Suppressor macrophage treated with lipopolysaccharide for 1 hour (primary cell): ENCODE measurements around the gene GRB2.
A peak's percentile ranks its signal among the peaks of the same experiment; 100 is the strongest.
"Not testable (repeated sequence)": the region's sequence is repeated elsewhere in the genome, so short reads cannot be mapped to it uniquely, and the experiment has no call there.

Experiments used
- DNase-seq, 3 donors: peaks; one replicate each; pipeline ENCODE4 v3.0.0-alpha.2; 2020 to 2022

The GRB2 gene

DNA sequence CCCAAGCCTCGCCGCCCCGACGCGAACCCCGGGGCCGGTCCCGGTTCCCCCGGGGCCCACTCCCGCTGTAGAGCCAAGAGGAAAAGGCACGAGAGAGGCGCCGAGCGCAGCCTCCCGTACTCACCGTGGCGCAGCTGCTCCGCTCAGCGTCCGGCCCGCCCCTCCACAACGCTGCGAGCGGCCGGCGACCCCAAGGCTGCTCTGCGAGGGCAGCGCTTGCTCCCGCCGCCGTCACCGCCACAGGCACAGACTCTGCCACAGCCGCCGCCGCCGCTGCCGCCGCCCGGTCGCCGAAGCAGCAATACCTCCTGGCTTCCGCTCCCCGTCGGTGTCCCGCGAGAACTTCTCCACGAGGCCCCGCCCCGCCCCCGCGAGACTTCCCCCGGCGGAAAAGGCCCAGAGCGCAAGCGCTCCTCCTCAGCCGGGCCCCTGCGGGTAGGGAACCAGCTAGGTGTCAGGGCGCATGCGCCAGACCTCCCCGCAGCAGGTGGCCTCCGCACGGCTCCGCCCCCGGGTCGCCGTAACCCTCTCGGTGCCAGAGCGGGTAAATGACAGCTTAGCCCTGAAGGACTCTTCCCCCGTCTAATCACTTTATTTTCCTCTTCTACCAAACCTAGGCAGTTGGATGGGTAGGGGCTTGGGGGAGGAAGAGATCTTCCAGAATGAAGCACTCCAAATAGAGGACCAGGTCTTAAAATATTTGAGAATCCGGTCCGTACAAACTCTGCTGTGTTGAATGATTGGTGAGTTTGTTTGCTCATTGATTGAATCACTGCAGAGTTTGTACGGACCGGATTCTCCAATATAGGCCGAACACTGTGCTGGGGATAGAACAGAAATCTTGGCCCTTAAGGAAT, at the start of gene GRB2:
GRB2 (minus strand) TSS at position 314 of the 857 bp plus-strand sequence. CDS start 12,050 bp downstream, outside the sequence.
- DNase-seq, result peak; percentile 98 to 100 (median 100)

DNA sequence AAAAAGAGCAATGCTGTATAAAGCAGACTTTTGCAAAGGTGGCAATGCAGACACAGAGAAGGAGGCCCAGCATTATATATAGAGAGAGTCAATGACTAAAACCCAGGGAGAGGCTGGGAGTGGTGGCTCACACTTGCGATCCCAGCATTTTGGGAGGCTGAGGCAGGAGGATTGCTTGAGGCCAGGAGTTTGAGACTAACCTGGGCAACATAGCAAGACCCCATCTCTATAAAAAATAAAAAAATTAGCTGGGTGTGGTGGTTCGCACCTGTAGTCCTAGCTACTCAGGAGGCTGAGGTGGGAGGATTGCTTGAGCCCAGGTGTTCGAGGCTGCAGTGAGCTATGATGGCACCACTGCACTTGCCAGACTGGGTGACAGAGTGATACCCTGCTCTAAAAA, 49.2 kb upstream of the GRB2 start:
- DNase-seq, result not testable (repeated sequence)

DNA sequence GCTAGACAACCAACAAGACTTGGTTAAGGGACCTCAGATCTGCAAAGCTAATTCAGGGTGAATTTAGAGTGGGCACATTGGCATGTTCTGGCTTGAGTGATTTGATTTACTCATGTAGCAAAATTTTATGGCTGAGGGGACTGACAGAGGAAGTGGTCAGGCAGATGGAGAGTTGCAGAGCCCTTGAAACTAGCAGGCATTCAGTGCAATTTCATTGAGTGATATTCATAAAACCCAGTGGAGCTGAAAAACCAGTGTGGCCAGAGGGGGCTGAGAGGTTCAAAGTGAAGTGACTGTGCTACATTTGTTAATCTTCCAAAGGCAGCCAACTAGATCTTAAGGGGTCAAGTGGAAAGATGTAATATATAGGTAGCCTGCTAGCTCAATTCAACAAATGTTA, 48.7 kb upstream of the GRB2 start:
- DNase-seq, result no peak

GRCh38 chr17:75450270-75450669, 44.8 kb upstream of the GRB2 start:
- no peak for DNase-seq

GRCh38 chr17:75447951-75448856, 42.7 kb upstream of the GRB2 start:
- no peak for DNase-seq

GRCh38 chr17:75445896-75446295, 40.4 kb upstream of the GRB2 start:
- DNase-seq, result not testable (repeated sequence)

- no peak for DNase-seq
Observed at GRCh38 chr17:75445296-75445695, 39.8 kb upstream of the GRB2 start.

- no peak for DNase-seq
Observed at GRCh38 chr17:75442168-75443103, 37.0 kb upstream of the GRB2 start.

DNA sequence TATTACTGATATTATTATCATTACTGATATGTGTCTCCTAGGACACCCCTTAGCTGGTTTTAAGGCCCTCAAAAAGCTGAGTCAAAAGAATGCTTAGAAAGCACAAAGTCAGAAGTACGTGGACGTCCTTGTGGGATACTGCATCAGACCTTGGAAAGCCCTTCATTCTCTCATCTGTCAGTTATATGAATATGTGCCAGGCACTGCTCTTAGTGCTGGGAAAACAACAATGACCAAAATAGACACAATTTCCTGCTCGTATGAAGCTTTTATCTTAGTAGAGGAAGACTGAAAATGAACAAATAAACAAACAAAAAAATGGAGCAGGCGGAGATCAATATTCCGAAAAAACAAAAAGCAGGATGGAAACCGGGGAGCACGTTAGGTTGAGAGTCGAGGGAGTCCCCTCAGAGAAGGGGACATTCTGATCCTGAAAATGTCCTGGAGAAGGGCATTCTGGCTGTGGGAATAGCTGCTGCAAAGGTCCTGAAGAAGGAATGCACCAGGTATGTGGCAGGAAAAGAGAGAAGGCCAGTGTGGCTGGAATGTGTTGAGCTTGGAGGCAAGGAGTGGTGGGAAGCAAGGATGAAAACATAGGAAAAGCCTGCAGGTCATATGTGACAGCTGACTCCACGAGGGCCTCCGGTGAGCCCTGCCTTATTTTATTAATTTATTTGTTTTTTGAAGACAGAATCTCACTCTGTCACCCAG, 35.4 kb upstream of the GRB2 start:
- DNase-seq, result no peak

DNA sequence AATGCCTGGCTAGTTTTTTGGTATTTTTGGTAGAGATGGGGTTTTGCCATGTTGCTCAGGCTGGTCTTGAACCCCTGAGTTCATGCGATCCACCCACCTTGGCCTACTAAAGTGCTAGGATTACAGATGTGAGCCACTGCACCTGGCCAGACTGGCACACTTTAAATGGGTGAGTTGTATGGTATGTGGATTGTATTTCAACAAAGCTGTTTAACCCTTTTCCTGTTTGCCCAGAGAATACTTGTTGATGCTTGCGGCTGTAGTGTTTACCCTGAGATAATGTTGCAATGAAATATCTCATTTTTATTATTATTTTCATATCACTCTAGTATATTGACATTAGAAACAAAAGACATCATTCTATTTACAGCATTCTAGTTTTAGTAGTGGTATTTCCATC, 33.8 kb upstream of the GRB2 start:
- no peak for DNase-seq

GRCh38 chr17:75437404-75437803, 31.9 kb upstream of the GRB2 start:
- DNase-seq, result not testable (repeated sequence)

DNA sequence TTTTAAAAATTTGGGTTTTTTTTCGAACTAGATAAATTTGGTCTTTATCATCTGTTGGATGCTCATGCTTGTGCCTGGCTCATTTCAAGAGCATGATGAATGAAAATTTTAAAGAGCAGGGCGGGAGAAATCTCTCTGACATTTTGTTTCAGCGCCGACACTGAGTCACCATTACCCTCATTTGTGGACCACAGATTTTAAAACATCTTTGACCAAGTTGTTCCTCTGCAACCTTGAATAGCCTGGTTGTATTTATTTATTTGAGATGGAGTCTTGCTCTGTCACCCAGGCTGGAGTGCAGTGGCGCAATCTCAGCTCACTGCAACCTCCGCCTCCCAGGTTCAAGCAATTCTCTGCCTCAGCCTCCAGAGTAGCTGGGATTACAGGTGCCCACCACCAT, 29.0 kb upstream of the GRB2 start:
- not testable (repeated sequence) for DNase-seq

- DNase-seq, result no peak
Observed at GRCh38 chr17:75433218-75433783, 27.8 kb upstream of the GRB2 start.

DNA sequence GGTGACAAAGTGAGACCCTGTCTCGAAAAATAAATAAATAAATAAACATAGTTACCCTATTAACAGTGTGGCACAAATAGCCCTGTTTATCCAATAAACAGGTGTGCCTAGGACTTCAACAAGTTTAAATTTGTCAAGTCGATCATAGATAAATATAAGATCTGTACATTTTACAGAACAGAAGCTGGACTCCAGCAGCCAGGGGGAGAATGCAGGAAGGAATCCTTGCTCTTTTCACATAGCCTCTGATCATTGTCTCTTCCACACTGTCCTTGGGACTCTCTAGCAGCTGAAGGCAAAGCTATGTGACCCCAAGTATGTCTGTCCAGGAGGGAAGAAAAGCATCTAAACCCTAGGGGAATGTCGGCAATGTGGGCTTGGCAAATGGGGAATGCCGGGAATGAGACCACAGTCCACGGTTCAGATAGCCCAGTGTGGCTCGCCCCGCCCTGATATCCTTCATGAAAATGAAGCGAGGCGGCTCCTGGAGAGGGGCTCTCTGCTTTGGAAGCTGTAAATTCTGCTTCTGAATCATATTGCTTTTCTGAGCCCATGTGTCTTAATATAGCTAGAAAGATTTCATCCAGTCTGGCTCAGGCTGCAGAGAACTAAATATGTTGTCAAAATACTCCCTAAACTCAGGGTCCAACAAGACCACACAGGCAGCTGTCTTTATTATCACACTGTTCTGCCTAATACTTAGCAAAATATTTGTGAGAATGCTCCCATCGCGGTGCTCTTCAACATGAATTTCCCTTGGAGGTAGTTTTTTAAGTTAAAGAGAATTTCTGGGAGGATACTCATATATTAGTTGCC, 24.9 kb upstream of the GRB2 start:
- DNase-seq, result no peak

DNA sequence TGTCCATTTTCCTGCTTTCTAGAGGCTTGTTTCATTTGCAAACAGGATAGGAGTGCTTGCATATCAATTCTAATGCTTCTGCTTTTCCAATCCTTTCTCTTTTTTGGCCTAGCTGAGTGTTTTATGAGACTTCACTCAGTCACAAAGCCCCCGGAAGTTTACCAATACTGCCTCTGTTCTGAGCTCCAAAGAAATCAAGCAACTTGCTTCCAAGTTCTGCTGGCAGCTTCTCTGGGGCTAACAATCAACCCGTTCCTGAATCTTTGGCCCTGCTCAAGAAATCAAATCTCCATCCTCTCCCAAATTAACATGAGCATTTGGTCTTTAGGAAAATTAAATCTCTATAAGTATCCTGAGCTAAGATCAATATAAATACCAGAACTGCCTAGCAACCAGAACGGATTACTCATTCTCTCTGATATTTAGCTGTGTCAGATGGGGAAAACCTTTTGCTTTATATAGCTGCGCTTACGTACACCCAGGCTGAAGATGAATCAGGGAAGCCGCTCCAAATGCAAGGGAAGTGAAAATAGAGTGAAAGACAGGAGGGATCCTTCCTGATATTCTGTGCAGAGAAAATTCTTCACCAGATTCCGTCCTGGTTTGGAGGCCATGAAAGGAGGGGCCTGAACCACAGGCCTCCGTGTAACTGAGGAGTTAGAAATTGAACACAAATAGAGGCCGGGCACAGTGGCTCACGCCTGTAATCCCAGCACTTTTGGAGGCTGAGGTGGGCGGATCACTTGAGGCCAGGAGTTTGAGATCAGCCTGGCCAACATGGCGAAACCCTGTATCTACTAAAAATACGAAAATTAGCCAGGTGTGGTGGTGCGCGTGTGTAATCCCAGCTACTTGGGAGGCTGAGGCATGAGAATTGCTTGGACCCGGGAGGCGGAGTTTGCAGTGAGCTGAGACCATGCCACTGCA, 23.3 kb upstream of the GRB2 start:
- peak; percentile 88 to 96 (median 94) for DNase-seq

GRCh38 chr17:75418531-75418930, 13.1 kb upstream of the GRB2 start:
- peak; percentile 39 to 71 (median 49) for DNase-seq

DNA sequence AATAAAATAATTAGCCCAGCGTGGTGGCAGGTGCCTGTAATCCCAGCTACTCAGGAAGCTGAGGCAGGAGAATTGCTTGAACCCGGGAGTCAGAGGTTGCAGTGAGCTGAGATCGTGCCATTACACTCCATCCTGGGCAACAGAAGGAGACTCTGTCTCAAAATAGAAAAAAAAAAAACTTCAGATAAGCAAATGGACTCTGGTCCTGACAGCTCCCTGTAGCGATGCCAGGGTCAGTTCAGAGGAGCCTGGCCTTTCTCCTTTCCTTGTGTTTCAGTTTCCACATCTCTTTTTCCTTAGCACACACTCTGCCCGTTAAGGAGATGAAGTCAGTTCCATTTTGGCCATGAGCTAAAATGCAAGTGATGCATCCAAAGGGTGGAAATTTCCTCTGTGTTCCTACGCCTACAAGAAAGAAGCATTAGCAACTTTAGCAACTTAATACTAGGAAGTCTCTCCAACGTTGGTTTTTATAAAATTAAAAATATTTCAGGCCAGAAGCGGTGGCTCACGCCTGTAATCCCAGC, 11.6 kb upstream of the GRB2 start:
- peak; percentile 33 to 66 (median 41) for DNase-seq

DNA sequence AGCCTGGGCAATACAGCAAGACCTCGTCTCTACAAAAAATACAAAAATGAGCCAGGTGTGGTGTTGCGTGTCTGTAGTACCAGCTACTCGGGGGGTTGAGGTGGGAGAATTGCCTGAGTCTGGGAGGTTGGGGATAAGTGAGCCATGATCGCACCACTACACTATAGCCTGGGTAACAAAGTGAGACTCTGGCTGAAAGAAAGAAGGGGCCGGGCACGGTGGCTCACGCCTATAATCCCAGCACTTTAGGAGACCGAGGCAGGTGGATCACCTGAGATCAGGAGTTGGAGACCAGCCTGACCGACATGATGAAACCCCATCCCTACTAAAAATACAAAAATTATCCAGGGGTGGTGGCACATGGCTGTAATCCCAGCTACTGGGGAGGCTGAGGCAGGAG, 10.5 kb upstream of the GRB2 start:
- no peak for DNase-seq

DNA sequence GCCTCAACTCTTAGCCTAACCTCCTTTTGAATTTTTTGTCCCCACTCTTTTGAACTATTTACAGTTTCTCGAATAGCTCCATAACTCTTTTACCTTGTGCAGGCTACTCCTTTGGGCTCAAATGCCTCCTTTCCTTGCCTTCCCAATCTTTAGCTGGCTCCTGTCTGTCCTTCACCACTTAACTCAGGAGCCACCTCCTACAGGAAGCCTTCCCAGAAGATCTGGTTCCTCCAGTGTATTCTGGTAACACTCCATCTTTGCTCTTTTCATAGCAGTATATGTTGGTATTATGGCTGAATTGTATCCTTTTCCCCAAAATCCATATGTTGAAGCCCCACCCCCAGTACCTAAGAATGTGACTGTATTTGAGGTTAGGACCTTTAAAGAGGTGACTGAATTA, 9.0 kb upstream of the GRB2 start:
- no peak for DNase-seq
